HepG2 (cell line): ENCODE data around the gene KCNJ14.

Experiments used
- ARNTL ChIP-seq: sonication (generic); formaldehyde crosslinking; IDR thresholded peaks from 2 replicates; pipeline ENCODE4 v1.4.0; 2020; ENCODE audit warnings: mild to moderate bottlenecking, missing genetic modification reagents
- ATF1 ChIP-seq: IDR thresholded peaks from 2 replicates; pipeline ENCODE4 v1.6.1; 2016; ENCODE audit warnings: mild to moderate bottlenecking, control low read depth
- TF ChIP-seq, protein P1 (sequence below): sonication (generic); formaldehyde crosslinking; IDR thresholded peaks from 2 replicates; pipeline ENCODE4 v1.5.0; 2020; ENCODE audit warnings: mild to moderate bottlenecking, missing genetic modification reagents, moderate library complexity
- TF ChIP-seq, protein P2 (sequence below): sonication (generic); formaldehyde crosslinking; IDR thresholded peaks from 2 replicates; pipeline ENCODE4 v1.4.0; 2020; ENCODE audit warnings: missing genetic modification reagents, borderline replicate concordance
- TF ChIP-seq, protein P3 (sequence below): sonication (generic); formaldehyde crosslinking; IDR thresholded peaks from 2 replicates; pipeline ENCODE4 v1.8.1; 2023; ENCODE audit warnings: mild to moderate bottlenecking, missing genetic modification reagents, borderline replicate concordance
- TF ChIP-seq, protein P4 (sequence below), 2 experiments: sonication (generic) in 1 of 2; formaldehyde crosslinking in 1 of 2; IDR thresholded peaks; 2 replicates each; pipeline versions ENCODE4 v1.5.1 to v1.6.1; 2011 to 2020; ENCODE audit warnings: borderline replicate concordance in 1 of 2, low read depth in 1 of 2, low read length in 1 of 2, mild to moderate bottlenecking in 1 of 2, missing genetic modification reagents in 1 of 2, moderate library complexity in 1 of 2
- TF ChIP-seq, protein P5 (sequence below): sonication (generic); formaldehyde crosslinking; IDR thresholded peaks from 2 replicates; pipeline ENCODE4 v1.8.1; 2023; ENCODE audit warnings: missing genetic modification reagents, inconsistent platforms, borderline replicate concordance

DNA sequence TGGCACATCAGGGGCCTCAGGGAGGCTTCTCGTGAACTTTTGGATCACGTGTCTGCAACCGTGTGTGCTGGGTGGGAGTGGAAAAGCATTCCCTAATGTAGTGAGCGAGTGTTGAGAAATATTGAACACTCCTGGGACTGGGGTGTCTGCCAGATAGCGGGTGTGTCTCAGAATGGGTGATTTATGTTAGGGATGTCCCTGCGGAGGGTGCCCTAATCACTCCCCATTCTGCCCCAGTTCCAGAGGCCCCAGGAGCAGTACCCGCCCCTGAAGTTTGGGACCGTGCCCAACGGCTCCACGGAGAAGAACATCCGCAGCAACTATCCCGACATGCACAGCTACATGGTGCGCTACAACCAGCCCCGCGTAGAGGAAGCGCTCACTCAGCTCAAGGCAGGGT lies 33.8 kb upstream of the KCNJ14 start:
- TF ChIP-seq, protein P1, sequence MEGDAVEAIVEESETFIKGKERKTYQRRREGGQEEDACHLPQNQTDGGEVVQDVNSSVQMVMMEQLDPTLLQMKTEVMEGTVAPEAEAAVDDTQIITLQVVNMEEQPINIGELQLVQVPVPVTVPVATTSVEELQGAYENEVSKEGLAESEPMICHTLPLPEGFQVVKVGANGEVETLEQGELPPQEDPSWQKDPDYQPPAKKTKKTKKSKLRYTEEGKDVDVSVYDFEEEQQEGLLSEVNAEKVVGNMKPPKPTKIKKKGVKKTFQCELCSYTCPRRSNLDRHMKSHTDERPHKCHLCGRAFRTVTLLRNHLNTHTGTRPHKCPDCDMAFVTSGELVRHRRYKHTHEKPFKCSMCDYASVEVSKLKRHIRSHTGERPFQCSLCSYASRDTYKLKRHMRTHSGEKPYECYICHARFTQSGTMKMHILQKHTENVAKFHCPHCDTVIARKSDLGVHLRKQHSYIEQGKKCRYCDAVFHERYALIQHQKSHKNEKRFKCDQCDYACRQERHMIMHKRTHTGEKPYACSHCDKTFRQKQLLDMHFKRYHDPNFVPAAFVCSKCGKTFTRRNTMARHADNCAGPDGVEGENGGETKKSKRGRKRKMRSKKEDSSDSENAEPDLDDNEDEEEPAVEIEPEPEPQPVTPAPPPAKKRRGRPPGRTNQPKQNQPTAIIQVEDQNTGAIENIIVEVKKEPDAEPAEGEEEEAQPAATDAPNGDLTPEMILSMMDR (CRISPR knock-in tag): no peak
- TF ChIP-seq, protein P2, sequence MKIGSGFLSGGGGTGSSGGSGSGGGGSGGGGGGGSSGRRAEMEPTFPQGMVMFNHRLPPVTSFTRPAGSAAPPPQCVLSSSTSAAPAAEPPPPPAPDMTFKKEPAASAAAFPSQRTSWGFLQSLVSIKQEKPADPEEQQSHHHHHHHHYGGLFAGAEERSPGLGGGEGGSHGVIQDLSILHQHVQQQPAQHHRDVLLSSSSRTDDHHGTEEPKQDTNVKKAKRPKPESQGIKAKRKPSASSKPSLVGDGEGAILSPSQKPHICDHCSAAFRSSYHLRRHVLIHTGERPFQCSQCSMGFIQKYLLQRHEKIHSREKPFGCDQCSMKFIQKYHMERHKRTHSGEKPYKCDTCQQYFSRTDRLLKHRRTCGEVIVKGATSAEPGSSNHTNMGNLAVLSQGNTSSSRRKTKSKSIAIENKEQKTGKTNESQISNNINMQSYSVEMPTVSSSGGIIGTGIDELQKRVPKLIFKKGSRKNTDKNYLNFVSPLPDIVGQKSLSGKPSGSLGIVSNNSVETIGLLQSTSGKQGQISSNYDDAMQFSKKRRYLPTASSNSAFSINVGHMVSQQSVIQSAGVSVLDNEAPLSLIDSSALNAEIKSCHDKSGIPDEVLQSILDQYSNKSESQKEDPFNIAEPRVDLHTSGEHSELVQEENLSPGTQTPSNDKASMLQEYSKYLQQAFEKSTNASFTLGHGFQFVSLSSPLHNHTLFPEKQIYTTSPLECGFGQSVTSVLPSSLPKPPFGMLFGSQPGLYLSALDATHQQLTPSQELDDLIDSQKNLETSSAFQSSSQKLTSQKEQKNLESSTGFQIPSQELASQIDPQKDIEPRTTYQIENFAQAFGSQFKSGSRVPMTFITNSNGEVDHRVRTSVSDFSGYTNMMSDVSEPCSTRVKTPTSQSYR (CRISPR knock-in tag): no peak
- TF ChIP-seq, protein P3, sequence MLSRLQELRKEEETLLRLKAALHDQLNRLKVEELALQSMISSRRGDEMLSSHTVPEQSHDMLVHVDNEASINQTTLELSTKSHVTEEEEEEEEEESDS (CRISPR knock-in tag): no peak
- TF ChIP-seq, protein P4, sequence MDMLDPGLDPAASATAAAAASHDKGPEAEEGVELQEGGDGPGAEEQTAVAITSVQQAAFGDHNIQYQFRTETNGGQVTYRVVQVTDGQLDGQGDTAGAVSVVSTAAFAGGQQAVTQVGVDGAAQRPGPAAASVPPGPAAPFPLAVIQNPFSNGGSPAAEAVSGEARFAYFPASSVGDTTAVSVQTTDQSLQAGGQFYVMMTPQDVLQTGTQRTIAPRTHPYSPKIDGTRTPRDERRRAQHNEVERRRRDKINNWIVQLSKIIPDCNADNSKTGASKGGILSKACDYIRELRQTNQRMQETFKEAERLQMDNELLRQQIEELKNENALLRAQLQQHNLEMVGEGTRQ (IDR thresholded peaks at IDR 0.05; ENCODE audit: low read depth, low read length): no peak
- TF ChIP-seq, protein P4 (CRISPR knock-in tag; IDR thresholded peaks at IDR 0.05; ENCODE audit: borderline replicate concordance): no peak
- TF ChIP-seq ARNTL (CRISPR knock-in tag) (no peak), ATF1 (CRISPR knock-in tag) (no peak)
- TF ChIP-seq, protein P5, sequence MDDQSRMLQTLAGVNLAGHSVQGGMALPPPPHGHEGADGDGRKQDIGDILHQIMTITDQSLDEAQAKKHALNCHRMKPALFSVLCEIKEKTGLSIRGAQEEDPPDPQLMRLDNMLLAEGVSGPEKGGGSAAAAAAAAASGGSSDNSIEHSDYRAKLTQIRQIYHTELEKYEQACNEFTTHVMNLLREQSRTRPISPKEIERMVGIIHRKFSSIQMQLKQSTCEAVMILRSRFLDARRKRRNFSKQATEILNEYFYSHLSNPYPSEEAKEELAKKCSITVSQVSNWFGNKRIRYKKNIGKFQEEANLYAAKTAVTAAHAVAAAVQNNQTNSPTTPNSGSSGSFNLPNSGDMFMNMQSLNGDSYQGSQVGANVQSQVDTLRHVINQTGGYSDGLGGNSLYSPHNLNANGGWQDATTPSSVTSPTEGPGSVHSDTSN (CRISPR knock-in tag): no peak
